HCT116 (cell line): Measurements from ENCODE around the gene GNPDA1. TPM values are rescaled to one million over a fixed set of nuclear protein-coding genes. Genes with fewer than 3 reads are reported as not detected.
"Not testable (repeated sequence)": the region's sequence is repeated elsewhere in the genome, so short reads cannot be mapped to it uniquely, and the experiment has no call there.

Experiments used
- ATAC-seq: fragments of 200-7000 bp; cut with Tn5 transposase; 2 replicates; pipeline ENCODE4 v1.9.1; 2020; ENCODE audit warnings: mild to moderate bottlenecking, moderate library complexity
- BruUV-seq: library from RNA; stranded (reverse); fragments of 400-500 nt; replicated peaks from 2 replicates; lab custom pipeline; 2021; lab: Mats Ljungman, UMichigan
- CTCF ChIA-PET: fragments of 300-600 bp; sonication (Branson Sonifier 250); formaldehyde crosslinking; loops from one replicate; lab custom pipeline; 2021; ENCODE audit warnings: antibody characterized with exemption; lab: Charles Lee
- POLR2A ChIA-PET: fragments of 300-600, 350-600 bp; sonication (Branson Sonifier 250); formaldehyde crosslinking; loops from one replicate; lab custom pipeline; 2021; ENCODE audit warnings: antibody characterized with exemption; lab: Charles Lee
- RAD21 ChIA-PET, 2 experiments: fragments of 300-600 bp; sonication (Branson Sonifier 250); formaldehyde crosslinking; loops; one replicate each; lab custom pipeline; 2023; ENCODE audit warnings: low total read pairs in 2 of 2; ENCODE audit not compliant: uncharacterized antibody in 2 of 2, unreplicated experiment in 2 of 2, low non-redundant PET in 1 of 2; lab: Charles Lee
- DNase-seq: peaks from one replicate; pipeline ENCODE4 v3.0.0-alpha.2; 2010; ENCODE audit warnings: low read depth, low spot score
- H2AFZ ChIP-seq: fragments of 200-600 bp; shearing (Covaris generic), sonication (generic); 2 replicates; pipeline ENCODE4 v1.6.1; 2017; ENCODE audit warnings: low read depth, mixed run types, mixed read lengths, antibody characterized with exemption, low read length; ENCODE audit not compliant: poor library complexity, severe bottlenecking
- H3K27ac ChIP-seq: 2 replicates; pipeline ENCODE4 v1.5.1; 2012; ENCODE audit warnings: low read depth, low read length
- H3K27me3 ChIP-seq: fragments of 200-600 bp; sonication (generic); 2 replicates; pipeline ENCODE4 v1.6.1; 2016; ENCODE audit warnings: mixed run types, low read length, mixed read lengths; ENCODE audit not compliant: insufficient read depth
- H3K36me3 ChIP-seq, 2 experiments: fragments of 200-500 bp in 1 of 2; fragments of 200-600 bp in 1 of 2; sonication (Bioruptor generic) in 1 of 2; sonication (generic) in 1 of 2; 2 replicates each; pipeline versions ENCODE4 v1.5.1 to v1.6.1; 2014 to 2016; ENCODE audit warnings: low read length in 2 of 2, inconsistent platforms in 1 of 2, mixed read lengths in 1 of 2, mixed run types in 1 of 2; ENCODE audit not compliant: insufficient read depth in 2 of 2, control insufficient read depth in 1 of 2
- H3K4me1 ChIP-seq, 2 experiments: fragments of 200-600 bp in 1 of 2; sonication (generic) in 1 of 2; 2 replicates each; pipeline versions ENCODE4 v1.5.1 to v1.6.1; 2012 to 2017; ENCODE audit warnings: low read length in 2 of 2, inconsistent platforms in 1 of 2, mild to moderate bottlenecking in 1 of 2, mixed read lengths in 1 of 2, mixed run types in 1 of 2, moderate library complexity in 1 of 2; ENCODE audit not compliant: insufficient read depth in 2 of 2, control insufficient read depth in 1 of 2
- H3K4me2 ChIP-seq: fragments of 200-600 bp; sonication (generic); 2 replicates; pipeline ENCODE4 v1.6.1; 2017; ENCODE audit warnings: mixed run types, low read length, mixed read lengths
- H3K4me3 ChIP-seq, 2 experiments: fragments of 200-600 bp in 1 of 2; sonication (generic) in 1 of 2; replicated peaks in 1 of 2; 2 replicates each; pipeline ENCODE4 v1.5.1; 2011 to 2016; ENCODE audit warnings: low read length in 2 of 2, control low read depth in 1 of 2, low read depth in 1 of 2, mild to moderate bottlenecking in 1 of 2, mixed read lengths in 1 of 2, mixed run types in 1 of 2
- H3K79me2 ChIP-seq: fragments of 200-600 bp; sonication (generic); 2 replicates; pipeline ENCODE4 v1.6.1; 2017; ENCODE audit warnings: mild to moderate bottlenecking, mixed run types, low read length, moderate library complexity, mixed read lengths; ENCODE audit not compliant: insufficient read depth
- H3K9ac ChIP-seq: fragments of 200-600 bp; sonication (generic); 2 replicates; pipeline ENCODE4 v1.6.1; 2016; ENCODE audit warnings: low read length, mixed read lengths
- H3K9me2 ChIP-seq: fragments of 200-600 bp; sonication (generic), shearing (Covaris generic); 2 replicates; pipeline ENCODE4 v1.6.1; 2017; ENCODE audit warnings: mixed run types, mild to moderate bottlenecking, moderate library complexity; ENCODE audit not compliant: insufficient read depth
- H3K9me3 ChIP-seq, 2 experiments: fragments of 200-500 bp in 1 of 2; fragments of 200-600 bp in 1 of 2; sonication (Bioruptor generic) in 1 of 2; sonication (generic) in 1 of 2; 2 replicates each; pipeline ENCODE4 v1.6.1; 2014 to 2017; ENCODE audit warnings: low read length in 2 of 2, mixed read lengths in 2 of 2, inconsistent platforms in 1 of 2, low read depth in 1 of 2, mild to moderate bottlenecking in 1 of 2, mixed run types in 1 of 2, moderate library complexity in 1 of 2; ENCODE audit not compliant: control insufficient read depth in 1 of 2, insufficient read depth in 1 of 2
- H4K20me1 ChIP-seq: fragments of 200-600 bp; sonication (generic), shearing (Covaris generic); 2 replicates; pipeline ENCODE4 v1.6.1; 2017; ENCODE audit warnings: mixed run types, mild to moderate bottlenecking, moderate library complexity; ENCODE audit not compliant: insufficient read depth
- ZNF274 ChIP-seq: fragments of 200-500 bp; sonication (Bioruptor generic); IDR thresholded peaks from 2 replicates; pipeline ENCODE4 v1.6.1; 2014; ENCODE audit warnings: mild to moderate bottlenecking, low read depth, low read length, inconsistent platforms
- intact Hi-C: fragments of 100-400 bp; cut with micrococcal nuclease; formaldehyde crosslinking; loops from 2 replicates; pipeline ENCODE4 v1.10.0; 2022
- total RNA-seq: library from RNA; stranded (reverse); gene quantifications from one replicate; pipeline ENCODE4 v1.2.1, GENCODE V29; 2021; ENCODE audit not compliant: unreplicated experiment
- TF ChIP-seq, protein P1 (sequence below), 3 experiments: fragments of 200-600 bp in 1 of 3; sonication (generic) in 1 of 3; IDR thresholded peaks in 2 of 3; conservative IDR thresholded peaks in 1 of 3; 2 replicates each; pipeline ENCODE4 v1.5.1; 2012 to 2017; ENCODE audit warnings: low read depth in 2 of 3, low read length in 2 of 3, antibody characterized with exemption in 1 of 3, borderline replicate concordance in 1 of 3, control low read depth in 1 of 3, mild to moderate bottlenecking in 1 of 3, mixed read lengths in 1 of 3, mixed run types in 1 of 3, moderate library complexity in 1 of 3; ENCODE audit not compliant: insufficient read depth in 1 of 3

GNPDA1 gene
- total RNA-seq, 1 experiment from 2014 or later, result 45.6 TPM

GRCh38 chr5:142034994-142035393, 22.2 kb upstream of the GNPDA1 start:
- H3K36me3 ChIP-seq, result no peaks in the 10 kb centered on the region
- POLR2A ChIA-PET, result no interaction called here
- H3K9ac ChIP-seq, result no peak overlapping the region
- H3K4me3 ChIP-seq, result no peak overlapping the region
- no peaks in the 10 kb centered on the region for H3K9me2 ChIP-seq
- no peaks in the 10 kb centered on the region for H3K79me2 ChIP-seq
- CTCF ChIA-PET, result no interaction called here
- RAD21 ChIA-PET, result no interaction called here
- H3K4me1 ChIP-seq, result no peaks in the 10 kb centered on the region
- H3K4me2 ChIP-seq, result no peak overlapping the region
- no peak for ATAC-seq
- no peaks in the 10 kb centered on the region for H3K9me3 ChIP-seq
- DNase-seq, result no peak
- intact Hi-C loops, result no loop called here
- BruUV-seq, result no TSS peak
- H3K27ac ChIP-seq, result no peak overlapping the region
- H2AFZ ChIP-seq, result no peak overlapping the region
- TF ChIP-seq, protein P1, sequence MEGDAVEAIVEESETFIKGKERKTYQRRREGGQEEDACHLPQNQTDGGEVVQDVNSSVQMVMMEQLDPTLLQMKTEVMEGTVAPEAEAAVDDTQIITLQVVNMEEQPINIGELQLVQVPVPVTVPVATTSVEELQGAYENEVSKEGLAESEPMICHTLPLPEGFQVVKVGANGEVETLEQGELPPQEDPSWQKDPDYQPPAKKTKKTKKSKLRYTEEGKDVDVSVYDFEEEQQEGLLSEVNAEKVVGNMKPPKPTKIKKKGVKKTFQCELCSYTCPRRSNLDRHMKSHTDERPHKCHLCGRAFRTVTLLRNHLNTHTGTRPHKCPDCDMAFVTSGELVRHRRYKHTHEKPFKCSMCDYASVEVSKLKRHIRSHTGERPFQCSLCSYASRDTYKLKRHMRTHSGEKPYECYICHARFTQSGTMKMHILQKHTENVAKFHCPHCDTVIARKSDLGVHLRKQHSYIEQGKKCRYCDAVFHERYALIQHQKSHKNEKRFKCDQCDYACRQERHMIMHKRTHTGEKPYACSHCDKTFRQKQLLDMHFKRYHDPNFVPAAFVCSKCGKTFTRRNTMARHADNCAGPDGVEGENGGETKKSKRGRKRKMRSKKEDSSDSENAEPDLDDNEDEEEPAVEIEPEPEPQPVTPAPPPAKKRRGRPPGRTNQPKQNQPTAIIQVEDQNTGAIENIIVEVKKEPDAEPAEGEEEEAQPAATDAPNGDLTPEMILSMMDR (IDR thresholded peaks at IDR 0.05 in 2 of 3, conservative IDR thresholded peaks at IDR 0.05 in 1 of 3; ENCODE audit: borderline replicate concordance in 1 of 3, insufficient read depth in 1 of 3, low read depth in 2 of 3, low read length in 2 of 3), result 0 out of 6 replicates have a peak, but pooled peaks of 1 of the 3 experiments have one; percentile 0
- TF ChIP-seq ZNF274, result no peak
- no peaks in the 10 kb centered on the region for H4K20me1 ChIP-seq
- no peaks in the 10 kb centered on the region for H3K27me3 ChIP-seq

- H3K36me3 ChIP-seq, H2AFZ ChIP-seq, H3K27ac ChIP-seq, H3K27me3 ChIP-seq, intact Hi-C loops, H3K9ac ChIP-seq, H3K9me2 ChIP-seq, ATAC-seq, RAD21 ChIA-PET, BruUV-seq, CTCF ChIA-PET, H4K20me1 ChIP-seq, H3K79me2 ChIP-seq, H3K4me3 ChIP-seq, H3K9me3 ChIP-seq, H3K4me2 ChIP-seq, DNase-seq, H3K4me1 ChIP-seq: not testable (repeated sequence)
- POLR2A ChIA-PET, result interaction anchor here (1.2 kb wide), 1 partner anchor 9 kb away, joined by 3 read pairs; no protein-coding TSS in a partner anchor
These were observed 21.1 kb upstream of the GNPDA1 start for GRCh38 chr5:142033632-142034567.
